ENCODE results near the gene CCT6B.

CCT6B gene

DNA sequence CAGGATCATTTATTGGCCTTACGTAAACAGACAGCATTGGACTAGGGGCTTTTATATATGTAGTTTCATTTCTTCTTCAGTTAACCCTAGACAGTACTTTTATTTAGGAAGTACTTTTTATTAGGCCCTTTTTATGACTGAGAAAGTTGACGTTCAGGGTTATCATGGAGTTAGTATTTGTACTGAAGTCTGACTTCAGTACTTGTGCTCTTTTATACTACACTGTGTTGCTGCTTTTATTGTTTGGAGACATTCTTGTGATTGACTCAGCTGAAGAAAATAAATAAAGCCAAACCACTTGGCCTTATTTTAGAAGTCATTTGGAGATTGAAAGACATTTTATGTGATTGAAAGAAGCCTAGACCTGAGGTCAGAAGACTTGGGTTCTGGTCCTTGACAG is 26.0 kb upstream of the CCT6B start:
- no peaks in the 10 kb centered on the region for H3K27me3 Mint-ChIP-seq (ENCODE audit: low read depth, poor library complexity)
- no peaks in the 10 kb centered on the region for H3K9me3 Mint-ChIP-seq
- peaks cover 90% of the 10 kb centered on the region for H3K36me3 Mint-ChIP-seq (ENCODE audit: low read depth)

DNA sequence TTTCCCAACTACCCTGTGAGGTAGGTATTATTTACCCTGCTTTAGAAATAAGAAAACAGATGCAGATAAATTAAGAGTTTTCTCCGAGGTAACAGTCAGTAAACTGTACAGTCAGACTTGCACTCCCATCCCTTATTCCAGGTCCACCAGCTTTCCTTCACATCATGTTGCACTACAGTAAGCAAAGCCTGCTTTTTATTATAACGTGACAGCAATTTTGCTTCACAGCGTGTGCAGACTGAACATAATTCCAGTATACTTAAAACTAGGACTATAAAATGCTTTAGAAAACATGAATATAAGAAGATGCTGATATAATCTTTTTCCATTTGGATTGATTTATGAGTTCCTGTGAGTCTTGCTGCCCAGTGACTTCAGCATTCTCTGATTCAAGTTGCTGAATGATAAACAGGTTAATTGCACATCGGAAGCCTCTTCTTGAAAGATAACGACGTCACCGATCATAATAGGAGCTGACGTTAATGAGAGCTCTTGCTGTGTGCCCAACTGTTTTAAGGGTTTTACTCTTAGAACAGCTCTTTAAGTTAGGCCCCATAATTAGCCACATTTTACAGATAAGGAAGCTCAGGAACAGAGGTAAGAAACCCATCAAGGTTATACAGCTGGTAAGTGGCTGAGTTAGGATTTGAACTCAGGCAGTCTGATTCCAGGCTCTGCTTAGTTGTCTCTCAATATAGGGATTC is 20.4 kb upstream of the CCT6B start:
- H3K4me1 Mint-ChIP-seq, result peaks cover 58% of the 10 kb centered on the region
- no peaks in the 10 kb centered on the region for H3K27me3 Mint-ChIP-seq (ENCODE audit: low read depth, poor library complexity)
- TF ChIP-seq, protein P1, sequence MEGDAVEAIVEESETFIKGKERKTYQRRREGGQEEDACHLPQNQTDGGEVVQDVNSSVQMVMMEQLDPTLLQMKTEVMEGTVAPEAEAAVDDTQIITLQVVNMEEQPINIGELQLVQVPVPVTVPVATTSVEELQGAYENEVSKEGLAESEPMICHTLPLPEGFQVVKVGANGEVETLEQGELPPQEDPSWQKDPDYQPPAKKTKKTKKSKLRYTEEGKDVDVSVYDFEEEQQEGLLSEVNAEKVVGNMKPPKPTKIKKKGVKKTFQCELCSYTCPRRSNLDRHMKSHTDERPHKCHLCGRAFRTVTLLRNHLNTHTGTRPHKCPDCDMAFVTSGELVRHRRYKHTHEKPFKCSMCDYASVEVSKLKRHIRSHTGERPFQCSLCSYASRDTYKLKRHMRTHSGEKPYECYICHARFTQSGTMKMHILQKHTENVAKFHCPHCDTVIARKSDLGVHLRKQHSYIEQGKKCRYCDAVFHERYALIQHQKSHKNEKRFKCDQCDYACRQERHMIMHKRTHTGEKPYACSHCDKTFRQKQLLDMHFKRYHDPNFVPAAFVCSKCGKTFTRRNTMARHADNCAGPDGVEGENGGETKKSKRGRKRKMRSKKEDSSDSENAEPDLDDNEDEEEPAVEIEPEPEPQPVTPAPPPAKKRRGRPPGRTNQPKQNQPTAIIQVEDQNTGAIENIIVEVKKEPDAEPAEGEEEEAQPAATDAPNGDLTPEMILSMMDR (IDR thresholded peaks at IDR 0.05), result no peak
- peak overlapping the region; percentile 98 for H3K4me3 Mint-ChIP-seq
- H3K27ac Mint-ChIP-seq, result peak overlapping the region; percentile 98
- peaks cover 39% of the 10 kb centered on the region for H3K36me3 Mint-ChIP-seq (ENCODE audit: low read depth)
- DNase-seq, result no peak
- H3K9me3 Mint-ChIP-seq, result peaks cover 3% of the 10 kb centered on the region

More for the DNA sequence above, 26.0 kb upstream of the CCT6B start:
- peaks cover 33% of the 10 kb centered on the region for H3K4me1 Mint-ChIP-seq
- TF ChIP-seq, protein P1 (IDR thresholded peaks at IDR 0.05), result no peak
- no peak overlapping the region for H3K4me3 Mint-ChIP-seq
- no peak for DNase-seq
- no peak overlapping the region for H3K27ac Mint-ChIP-seq

- peaks cover 31% of the 10 kb centered on the region for H3K36me3 Mint-ChIP-seq (ENCODE audit: low read depth)
- peak; percentile 66 for DNase-seq
- TF ChIP-seq, protein P1 (IDR thresholded peaks at IDR 0.05), result no peak
- peak overlapping the region; percentile 98 for H3K27ac Mint-ChIP-seq
- H3K4me3 Mint-ChIP-seq, result peak overlapping the region; percentile 98
- peaks cover 58% of the 10 kb centered on the region for H3K4me1 Mint-ChIP-seq
- H3K9me3 Mint-ChIP-seq, result peaks cover 3% of the 10 kb centered on the region
- peaks cover 8% of the 10 kb centered on the region for H3K27me3 Mint-ChIP-seq (ENCODE audit: low read depth, poor library complexity)
These were observed 19.6 kb upstream of the CCT6B start for GRCh38 chr17:34980681-34981537.

DNA sequence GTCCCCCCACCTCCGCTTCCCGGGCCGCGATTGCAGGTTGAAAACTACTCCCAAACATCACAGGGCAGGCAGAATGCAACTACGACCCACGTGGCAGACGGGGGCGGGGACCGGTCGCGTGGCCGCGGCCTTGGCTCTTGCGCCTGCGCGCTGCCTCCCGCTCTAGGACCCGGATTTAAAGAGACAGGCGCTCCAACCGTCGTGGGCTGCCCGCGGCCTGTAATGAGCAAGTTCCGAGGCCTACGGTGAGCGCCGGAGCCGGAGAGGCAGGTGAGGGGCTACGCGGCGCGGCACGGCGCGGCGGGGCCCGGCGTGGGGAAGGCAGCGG is 19.1 kb upstream of the CCT6B start, which contains the start of gene LIG3:
TSS of gene LIG3 (plus strand) at position 160 of the 328 bp plus-strand sequence. CDS start 2,494 bp downstream, outside the sequence.
- H3K27ac Mint-ChIP-seq, result peak within 1 kb of the TSS; percentile 98
- TF ChIP-seq, protein P1 (IDR thresholded peaks at IDR 0.05), result no peak
- H3K4me3 Mint-ChIP-seq, result peak within 1 kb of the TSS; percentile 98
- H3K9me3 Mint-ChIP-seq, result peaks cover 3% of the 10 kb centered on the region
- peaks cover 56% of the 10 kb centered on the region for H3K4me1 Mint-ChIP-seq
- H3K27me3 Mint-ChIP-seq (ENCODE audit: low read depth, poor library complexity), result peaks cover 12% of the 10 kb centered on the region
- peaks cover 25% of the 10 kb centered on the region for H3K36me3 Mint-ChIP-seq (ENCODE audit: low read depth)
- peak; percentile 93 for DNase-seq

DNA sequence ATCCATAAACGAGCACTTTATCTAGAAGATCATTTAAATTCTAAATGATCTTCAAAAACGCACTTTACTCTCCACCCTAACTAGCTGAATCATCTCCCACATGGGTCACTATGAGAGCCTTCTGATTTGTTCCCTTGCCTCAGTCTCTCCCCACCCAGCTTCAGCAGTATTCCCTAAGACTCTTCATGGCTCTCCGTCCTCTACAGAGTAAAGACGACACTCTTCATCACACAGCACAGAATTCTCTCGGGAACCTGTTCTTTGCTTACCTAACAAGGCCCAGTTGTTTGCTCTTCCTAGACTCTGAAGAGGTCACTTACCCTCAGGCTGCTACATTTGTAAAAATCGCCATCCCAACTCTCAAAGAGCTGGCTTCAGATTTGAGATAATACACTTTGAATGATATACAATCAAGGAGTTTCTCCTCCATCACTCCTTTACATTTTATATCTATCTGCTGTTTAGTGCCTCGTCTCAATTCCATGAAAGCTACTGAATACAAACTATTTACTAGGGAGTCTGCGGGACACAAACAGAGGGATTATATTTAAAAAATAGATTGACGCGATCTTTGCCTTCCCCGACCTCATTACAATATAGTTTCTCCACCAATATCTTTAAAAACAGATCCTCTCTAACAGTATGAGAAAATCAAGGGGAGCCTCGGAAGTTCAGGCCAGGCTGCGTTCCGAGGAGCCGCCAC is 18.5 kb upstream of the CCT6B start:
- peaks cover 51% of the 10 kb centered on the region for H3K4me1 Mint-ChIP-seq
- H3K27me3 Mint-ChIP-seq (ENCODE audit: low read depth, poor library complexity), result peaks cover 14% of the 10 kb centered on the region
- peaks cover 3% of the 10 kb centered on the region for H3K9me3 Mint-ChIP-seq
- DNase-seq, result no peak
- TF ChIP-seq, protein P1 (IDR thresholded peaks at IDR 0.05), result no peak
- peak overlapping the region; percentile 93 for H3K27ac Mint-ChIP-seq
- H3K36me3 Mint-ChIP-seq (ENCODE audit: low read depth), result peaks cover 21% of the 10 kb centered on the region
- H3K4me3 Mint-ChIP-seq, result peak overlapping the region; percentile 92
